Activated naive CD8-positive, alpha-beta T cell treated with anti-CD3 and anti-CD28 coated beads, Interleukin-2, amount 10 ng/mL, durations not matched to agents 7 days and 5 days (primary cell): ENCODE data around the gene SLC4A8. TPM values are rescaled to one million over a fixed set of nuclear protein-coding genes. Genes with fewer than 3 reads are reported as not detected.

ENCODE experiments used
- ATAC-seq: fragments of 150-1000 bp; cut with Tn5 transposase; one replicate; pipeline ENCODE4 v1.10.0; 2021; ENCODE audit warnings: low read depth, moderate library complexity
- POLR2A ChIA-PET: fragments of 350-600 bp; sonication (Branson Sonifier 250); formaldehyde crosslinking; loops from one replicate; lab custom pipeline; 2021; ENCODE audit warnings: antibody characterized with exemption; lab: Charles Lee
- DNase-seq: peaks from one replicate; pipeline ENCODE4 v3.0.0; 2021
- H3K27ac Mint-ChIP-seq: one replicate; pipeline ENCODE4 v1.8.0; 2022; ENCODE audit warnings: mild to moderate bottlenecking, mixed read lengths
- H3K27me3 Mint-ChIP-seq: one replicate; pipeline ENCODE4 v1.8.0; 2022; ENCODE audit warnings: mild to moderate bottlenecking, moderate library complexity, mixed read lengths
- H3K36me3 Mint-ChIP-seq: one replicate; pipeline ENCODE4 v1.8.0; 2021; ENCODE audit warnings: mild to moderate bottlenecking, mixed read lengths
- H3K4me1 Mint-ChIP-seq: one replicate; pipeline ENCODE4 v1.8.0; 2021; ENCODE audit warnings: mixed read lengths
- H3K4me3 Mint-ChIP-seq: one replicate; pipeline ENCODE4 v1.8.0; 2022; ENCODE audit warnings: mild to moderate bottlenecking, moderate library complexity, mixed read lengths
- H3K9me3 Mint-ChIP-seq: one replicate; pipeline ENCODE4 v1.8.0; 2021; ENCODE audit warnings: mixed read lengths
- total RNA-seq, 2 experiments: library from RNA; stranded (reverse); gene quantifications; one replicate each; pipeline ENCODE4 v1.2.3, GENCODE V29; 2021

SLC4A8 gene
- total RNA-seq, 2 experiments from 2014 or later, result 6.1 TPM

DNA sequence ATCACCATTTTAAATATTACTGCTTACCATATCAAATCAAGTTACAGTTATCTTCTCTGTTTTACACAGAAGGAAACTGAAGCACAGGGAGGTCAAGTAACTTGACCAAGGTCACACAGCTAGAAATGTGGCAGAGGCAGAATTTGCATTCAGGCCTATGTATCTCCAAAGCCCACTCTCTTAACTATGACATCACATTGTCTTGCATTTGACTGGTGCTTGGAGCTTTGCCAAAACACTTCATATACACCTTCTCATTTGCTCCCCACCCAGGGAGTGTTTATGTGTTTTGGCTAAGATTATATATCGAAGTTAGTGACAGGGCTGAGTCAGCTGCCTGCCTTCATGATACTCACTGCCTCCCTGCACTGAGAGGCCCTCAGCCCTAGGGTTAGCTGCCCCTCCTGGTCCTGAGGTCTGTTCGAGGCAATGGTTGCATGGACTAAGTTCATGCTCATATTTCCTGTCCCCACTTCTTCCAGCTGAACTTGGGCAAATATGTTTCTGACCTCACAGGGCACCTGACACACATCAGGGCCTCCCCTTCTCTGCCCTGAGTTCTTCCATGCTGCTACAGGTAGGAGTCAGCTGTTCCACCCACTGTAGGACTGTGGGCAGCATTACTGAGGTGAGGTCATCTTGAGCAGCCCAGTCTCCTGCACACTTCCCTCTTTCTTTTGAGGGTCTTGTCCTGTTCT lies 35.2 kb upstream of the SLC4A8 start:
- Mint-ChIP-seq H3K27me3 (no peaks in the 10 kb centered on the region), H3K36me3 (peaks cover 7% of the 10 kb centered on the region), H3K27ac (peak overlapping the region; percentile 64), H3K4me3 (peak overlapping the region; percentile 53), H3K9me3 (no peaks in the 10 kb centered on the region), H3K4me1 (peaks cover 56% of the 10 kb centered on the region)
- POLR2A ChIA-PET, result interaction anchor here (1.0 to 4.4 kb wide), 3 partner anchors 9 to 625 kb away, joined by 3 to 35 read pairs (median 3); no protein-coding TSS in a partner anchor
- ATAC-seq, result no peak
- DNase-seq, result no peak

DNA sequence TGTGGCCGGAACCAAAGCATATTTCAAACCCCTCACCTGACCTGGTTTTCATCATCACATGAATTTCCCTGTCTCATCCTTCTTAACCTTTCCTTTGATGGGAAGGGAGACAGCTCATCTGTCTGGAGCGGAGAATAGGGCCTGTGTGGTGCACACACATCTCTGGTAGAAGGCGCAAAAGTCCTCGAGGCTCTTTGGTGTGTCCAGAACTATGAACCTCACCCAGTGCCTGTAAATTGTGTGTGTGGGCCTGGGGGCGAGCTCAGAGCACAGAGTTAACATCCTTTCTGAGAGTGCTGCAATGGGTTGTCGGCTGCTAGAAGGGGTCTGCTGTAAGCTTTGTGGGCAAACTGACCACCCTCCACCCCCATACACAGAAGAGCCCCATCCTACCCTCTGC lies 34.2 kb upstream of the SLC4A8 start:
- Mint-ChIP-seq H3K27ac (peak overlapping the region; percentile 93), H3K36me3 (peaks cover 7% of the 10 kb centered on the region), H3K4me3 (peak overlapping the region; percentile 97), H3K9me3 (no peaks in the 10 kb centered on the region), H3K27me3 (no peaks in the 10 kb centered on the region), H3K4me1 (peaks cover 64% of the 10 kb centered on the region)
- POLR2A ChIA-PET, result interaction anchor here (0.6 to 4.4 kb wide), 4 partner anchors 10 to 626 kb away, joined by 3 to 35 read pairs (median 3); no protein-coding TSS in a partner anchor
- DNase-seq (no peak), ATAC-seq (no peak)

DNA sequence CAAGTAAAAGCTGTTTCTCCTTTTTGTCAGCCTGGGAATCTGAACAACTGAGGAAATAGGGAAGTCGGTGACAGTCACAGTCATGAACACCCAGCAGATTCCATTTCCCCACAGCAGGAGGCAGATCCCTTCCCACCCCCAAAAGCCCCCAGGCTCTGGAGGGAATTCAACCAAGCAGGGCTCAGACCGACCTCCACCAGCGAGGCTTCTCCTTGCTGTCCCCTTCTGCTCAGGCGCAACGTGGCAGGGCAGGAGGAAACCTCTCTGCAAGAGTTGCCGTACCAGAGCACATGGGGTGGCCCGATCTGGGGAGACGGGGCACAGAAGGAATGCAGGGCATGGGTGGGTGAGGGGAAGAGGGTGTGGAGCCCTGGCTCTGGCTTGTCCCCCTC lies 33.7 kb upstream of the SLC4A8 start:
- Mint-ChIP-seq H3K27ac (peak overlapping the region; percentile 93), H3K4me3 (peak overlapping the region; percentile 97), H3K36me3 (peaks cover 6% of the 10 kb centered on the region), H3K27me3 (no peaks in the 10 kb centered on the region), H3K9me3 (no peaks in the 10 kb centered on the region), H3K4me1 (peaks cover 67% of the 10 kb centered on the region)
- DNase-seq (no peak), ATAC-seq (peak; percentile 14)
- POLR2A ChIA-PET, result interaction anchor here (1.3 to 4.4 kb wide), 2 partner anchors 19 to 22 kb away, joined by 4 to 35 read pairs; no protein-coding TSS in a partner anchor

DNA sequence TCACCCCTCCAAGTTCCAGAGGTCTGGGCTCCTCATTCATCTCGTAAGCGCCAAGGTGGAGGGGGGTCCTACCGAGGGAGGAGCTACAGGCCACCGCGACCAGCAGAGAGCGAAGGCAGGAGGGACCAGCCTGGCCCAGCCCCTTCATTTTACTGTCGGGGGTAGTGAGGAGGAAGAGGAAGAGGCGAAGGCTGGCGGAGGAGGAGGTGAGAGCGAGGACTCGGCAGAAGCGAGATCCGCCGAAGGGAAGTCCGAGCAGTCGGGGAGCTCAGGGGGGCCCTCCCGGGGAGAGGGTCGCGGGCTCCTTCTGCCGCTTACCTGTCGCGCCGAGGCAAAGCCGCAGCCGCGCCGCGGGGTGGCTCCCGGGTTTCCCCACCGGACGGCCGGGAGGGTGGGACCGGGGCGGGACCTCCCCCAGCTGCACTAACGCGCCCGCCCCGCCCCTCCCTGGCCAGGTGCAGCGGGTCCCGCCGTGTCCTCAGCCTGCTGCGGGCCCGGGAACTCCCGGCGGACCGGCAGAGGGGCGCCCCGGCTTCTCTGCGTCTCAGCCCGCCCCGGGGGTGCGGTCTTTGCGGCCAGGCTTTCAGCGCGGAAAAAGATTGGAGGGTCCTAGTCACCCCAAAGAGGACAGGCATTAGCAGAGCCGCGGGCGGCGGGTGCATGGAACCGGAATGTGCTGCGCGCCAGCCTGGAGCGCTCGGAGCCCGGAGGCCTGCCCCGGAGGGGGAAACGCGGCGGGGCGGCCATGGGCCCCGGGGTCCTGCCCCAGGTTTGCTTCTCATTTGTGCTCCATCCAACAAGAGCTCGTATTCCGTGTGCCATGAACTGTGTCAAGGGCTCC lies 33.1 kb upstream of the SLC4A8 start, which contains the start of gene GALNT6:
GALNT6 (minus strand) TSS at position 124 of the 841 bp plus-strand sequence. CDS start 11,625 bp downstream, outside the sequence.
- H3K4me1 Mint-ChIP-seq, result peaks cover 68% of the 10 kb centered on the region
- DNase-seq (peak; percentile 84), ATAC-seq (peak; percentile 67)
- H3K36me3 Mint-ChIP-seq, result peaks cover 5% of the 10 kb centered on the region
- no peaks in the 10 kb centered on the region for H3K9me3 Mint-ChIP-seq
- peak within 1 kb of the TSS; percentile 93 for H3K27ac Mint-ChIP-seq
- POLR2A ChIA-PET, result interaction anchor here (0.7 to 4.4 kb wide), 4 partner anchors 8 to 535 kb away, joined by 3 to 35 read pairs (median 4); no protein-coding TSS in a partner anchor
- H3K4me3 Mint-ChIP-seq, result peak within 1 kb of the TSS; percentile 97
- H3K27me3 Mint-ChIP-seq, result no peaks in the 10 kb centered on the region

DNA sequence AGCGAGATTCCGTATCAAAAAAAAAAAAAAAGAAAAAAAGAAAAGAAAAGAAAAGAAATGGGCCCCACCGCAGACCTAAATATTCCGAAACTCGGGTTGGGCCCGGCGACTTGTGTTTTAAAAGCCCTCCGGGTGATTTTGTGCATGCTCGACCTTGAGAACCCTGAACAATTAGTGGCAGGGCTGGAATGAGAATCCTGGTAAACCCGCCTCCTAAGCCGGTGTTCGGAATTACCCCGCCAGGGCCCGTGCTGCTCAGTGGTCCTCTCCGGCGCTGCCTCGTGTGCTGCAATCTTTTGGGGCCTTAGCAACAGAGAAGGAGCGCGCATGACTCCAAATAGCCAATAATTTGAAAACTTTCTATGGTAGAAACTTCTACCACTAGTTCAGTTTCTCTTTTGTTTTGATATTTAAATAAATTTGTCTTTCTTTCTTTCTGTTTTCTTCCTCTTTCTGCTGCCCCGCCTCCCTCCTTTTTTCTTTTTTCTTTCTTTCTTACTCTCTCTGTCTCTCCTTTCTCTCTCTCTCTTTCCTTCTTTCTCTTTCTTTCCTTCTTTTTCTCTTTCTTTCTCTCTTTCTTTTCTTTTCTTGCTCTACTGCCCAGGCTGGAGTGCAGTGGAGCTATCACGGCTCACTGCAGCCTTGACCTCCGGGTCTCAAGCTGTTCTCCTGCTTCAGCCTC lies 31.9 kb upstream of the SLC4A8 start:
- peak; percentile 38 for DNase-seq
- Mint-ChIP-seq H3K9me3 (no peaks in the 10 kb centered on the region), H3K27me3 (no peaks in the 10 kb centered on the region), H3K36me3 (peaks cover 2% of the 10 kb centered on the region), H3K27ac (peak overlapping the region; percentile 90), H3K4me3 (peak overlapping the region; percentile 83), H3K4me1 (peaks cover 62% of the 10 kb centered on the region)
- POLR2A ChIA-PET, result interaction anchor here (0.7 to 4.4 kb wide), 6 partner anchors 9 to 534 kb away, joined by 3 to 35 read pairs (median 5); no protein-coding TSS in a partner anchor
- ATAC-seq, result no peak

DNA sequence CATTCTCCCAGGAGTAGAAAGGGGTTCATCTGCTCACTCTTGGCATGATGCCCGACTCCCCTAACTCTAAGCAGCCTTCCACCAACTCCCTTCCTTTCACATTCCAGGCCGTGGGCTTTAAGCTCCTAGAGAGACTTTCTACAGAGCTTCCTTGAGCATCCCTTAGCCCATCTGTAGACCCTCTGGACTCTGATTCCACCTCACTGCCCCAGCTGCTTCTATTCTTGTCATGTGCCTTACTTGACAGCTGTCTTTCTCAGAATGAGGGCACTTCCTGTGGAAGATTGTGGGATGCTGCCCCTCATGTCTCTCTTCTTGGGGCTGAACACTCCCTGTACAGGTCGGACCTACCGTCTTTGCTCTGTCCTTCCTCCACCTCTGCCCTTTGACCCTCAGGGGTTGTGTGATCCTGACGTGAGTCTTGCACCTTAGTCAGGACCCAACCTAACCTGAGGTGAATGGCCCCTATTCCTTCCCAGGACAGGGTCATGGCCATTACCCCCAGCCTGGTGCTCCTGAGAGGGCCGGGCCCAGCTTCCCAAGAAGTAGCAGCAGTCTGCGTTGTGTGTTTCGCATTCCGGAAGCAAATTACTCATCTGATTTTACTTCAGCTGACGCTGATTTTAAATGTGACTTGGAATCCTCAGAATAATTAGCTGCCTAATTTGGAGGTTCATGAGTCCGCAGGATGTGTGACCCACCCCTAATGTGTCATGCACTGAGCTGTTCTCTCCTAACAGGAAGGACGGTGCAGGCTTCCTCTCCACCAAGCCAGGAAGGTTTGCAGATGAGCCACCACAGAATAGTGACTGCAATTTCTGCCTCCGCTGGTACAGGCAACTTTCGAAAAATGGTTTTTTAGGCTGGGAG lies 30.7 kb upstream of the SLC4A8 start:
- peaks cover 3% of the 10 kb centered on the region for H3K27me3 Mint-ChIP-seq
- no peaks in the 10 kb centered on the region for H3K9me3 Mint-ChIP-seq
- peak; percentile 48 for ATAC-seq
- H3K27ac Mint-ChIP-seq, result peak overlapping the region; percentile 90
- POLR2A ChIA-PET, result interaction anchor here (1.1 to 3.6 kb wide), 3 partner anchors 11 to 30 kb away, joined by 4 to 20 read pairs (median 6); partner anchors contain the start of gene SLC4A8
- peaks cover 51% of the 10 kb centered on the region for H3K4me1 Mint-ChIP-seq
- peaks cover 5% of the 10 kb centered on the region for H3K36me3 Mint-ChIP-seq
- DNase-seq, result no peak
- H3K4me3 Mint-ChIP-seq, result peak overlapping the region; percentile 83

DNA sequence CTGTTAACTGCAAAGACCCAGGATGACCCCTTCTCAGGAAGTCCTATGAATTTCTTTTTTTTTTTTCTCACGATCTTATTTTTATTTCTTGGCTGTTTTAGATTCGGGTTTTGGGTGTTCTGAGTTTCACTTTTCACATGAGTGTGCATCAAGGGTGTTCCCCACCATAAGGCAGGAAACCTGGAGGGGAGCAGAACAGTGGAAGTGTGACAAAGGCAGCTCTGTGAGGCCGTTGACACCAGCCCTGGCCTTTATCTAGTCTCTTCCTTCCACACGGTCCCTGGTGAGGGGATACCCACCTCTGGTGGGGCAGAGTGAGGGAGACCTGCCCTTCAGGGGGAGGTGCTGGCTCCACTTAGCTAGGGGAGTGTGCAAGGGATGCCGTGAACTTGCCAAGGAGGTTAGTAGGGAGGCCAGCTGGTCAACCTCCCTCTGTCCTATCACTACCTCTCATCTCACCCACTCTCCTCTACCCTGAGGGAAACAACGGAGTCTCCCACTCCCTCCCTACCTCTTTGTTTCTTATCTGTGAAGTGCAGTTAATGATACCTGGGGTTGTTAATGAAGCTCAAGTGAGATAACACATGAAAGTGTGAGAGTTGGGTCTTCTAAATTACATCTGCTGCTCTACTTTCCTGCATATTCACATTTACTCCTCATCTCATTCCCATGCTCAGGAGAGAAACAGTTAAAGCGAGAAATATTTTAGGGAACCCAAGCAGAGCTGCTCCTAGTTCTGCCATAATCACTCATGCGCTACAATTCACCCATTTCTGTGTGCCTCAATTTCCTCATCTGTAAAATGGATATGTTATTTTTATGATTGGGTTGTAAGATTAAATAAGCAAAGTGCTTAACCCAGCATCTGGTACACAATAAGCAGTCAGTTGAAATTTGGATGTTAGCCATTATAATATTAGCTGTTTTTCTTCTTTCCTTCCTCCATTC lies 29.1 kb upstream of the SLC4A8 start:
- H3K9me3 Mint-ChIP-seq, result no peaks in the 10 kb centered on the region
- ATAC-seq, result peak; percentile 46
- H3K4me3 Mint-ChIP-seq, result peak overlapping the region; percentile 83
- H3K27ac Mint-ChIP-seq, result peak overlapping the region; percentile 90
- peaks cover 6% of the 10 kb centered on the region for H3K27me3 Mint-ChIP-seq
- DNase-seq, result peak; percentile 49
- POLR2A ChIA-PET, result interaction anchor here (0.7 to 3.6 kb wide), 4 partner anchors 12 to 157 kb away, joined by 3 to 20 read pairs (median 6); partner anchors contain the start of gene DAZAP2
- H3K4me1 Mint-ChIP-seq, result peaks cover 39% of the 10 kb centered on the region
- H3K36me3 Mint-ChIP-seq, result peaks cover 5% of the 10 kb centered on the region

DNA sequence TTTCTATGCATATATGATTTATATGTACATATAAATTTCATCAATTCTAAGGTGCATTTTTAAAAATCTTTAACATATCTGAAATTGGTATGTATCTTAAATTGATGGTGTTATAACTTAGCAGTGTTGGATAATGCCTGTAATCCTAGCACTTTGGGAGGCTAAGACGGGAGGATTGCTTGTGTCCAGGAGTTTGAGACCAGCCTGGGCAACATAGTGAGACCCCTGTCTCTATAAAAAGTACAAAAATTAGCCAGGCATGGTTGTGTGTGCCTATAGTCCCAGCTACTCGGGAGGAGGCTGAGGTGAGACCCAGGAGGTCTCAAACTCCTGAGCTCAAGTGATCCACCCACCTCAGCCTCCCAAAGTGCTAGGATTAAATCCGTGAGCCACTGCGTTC lies 27.0 kb upstream of the SLC4A8 start:
- POLR2A ChIA-PET, result no interaction called here
- peaks cover 34% of the 10 kb centered on the region for H3K4me1 Mint-ChIP-seq
- peaks cover 6% of the 10 kb centered on the region for H3K27me3 Mint-ChIP-seq
- no peak overlapping the region for H3K27ac Mint-ChIP-seq
- peaks cover 5% of the 10 kb centered on the region for H3K36me3 Mint-ChIP-seq
- H3K4me3 Mint-ChIP-seq, result no peak overlapping the region
- DNase-seq, result no peak
- H3K9me3 Mint-ChIP-seq, result no peaks in the 10 kb centered on the region
- ATAC-seq, result no peak

DNA sequence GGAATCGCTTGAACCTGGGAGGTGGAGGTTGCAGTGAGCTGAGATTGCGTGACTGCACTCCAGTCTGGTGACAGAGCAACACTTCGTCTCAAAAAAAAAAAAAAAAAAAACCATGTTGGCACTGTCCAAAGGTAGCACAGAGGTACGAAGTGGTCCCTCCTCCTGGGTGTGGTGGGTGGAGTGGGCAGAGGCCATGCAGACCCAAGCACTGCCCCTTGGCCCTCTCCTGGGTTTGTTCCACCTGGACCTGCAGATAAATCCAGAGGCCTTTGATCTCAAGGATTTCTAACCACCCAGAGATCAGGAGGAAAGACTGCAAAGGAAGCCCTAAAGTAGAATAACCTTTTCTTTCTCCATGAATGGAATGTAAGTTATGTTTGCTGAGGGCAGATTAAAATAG lies 24.7 kb upstream of the SLC4A8 start:
- DNase-seq (no peak), ATAC-seq (no peak)
- Mint-ChIP-seq H3K4me1 (peaks cover 13% of the 10 kb centered on the region), H3K27me3 (peaks cover 6% of the 10 kb centered on the region), H3K9me3 (no peaks in the 10 kb centered on the region), H3K4me3 (no peak overlapping the region), H3K27ac (no peak overlapping the region), H3K36me3 (peaks cover 5% of the 10 kb centered on the region)
- POLR2A ChIA-PET, result no interaction called here

DNA sequence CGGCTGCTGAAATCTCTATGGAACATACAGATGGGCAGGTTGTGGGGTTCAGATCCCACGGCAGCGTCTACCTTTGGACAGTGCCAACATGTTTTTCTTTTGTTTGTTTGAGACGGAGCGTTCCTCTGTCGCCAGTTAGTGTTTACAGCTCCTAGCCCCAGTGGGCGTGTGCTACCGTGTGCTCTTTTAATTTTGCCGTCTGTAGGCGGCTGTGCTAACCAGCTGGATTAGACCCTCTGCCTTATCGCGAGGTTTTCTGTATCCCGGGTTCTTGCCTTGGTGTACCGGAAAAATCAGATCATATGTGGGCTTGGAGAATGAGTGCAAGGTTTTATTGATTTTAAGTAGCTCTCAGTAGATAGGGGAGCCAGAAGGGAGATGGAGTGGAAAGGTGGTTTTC lies 23.6 kb upstream of the SLC4A8 start:
- ATAC-seq (no peak), DNase-seq (no peak)
- Mint-ChIP-seq H3K27me3 (peaks cover 6% of the 10 kb centered on the region), H3K4me3 (no peak overlapping the region), H3K4me1 (peaks cover 2% of the 10 kb centered on the region), H3K27ac (no peak overlapping the region), H3K36me3 (peaks cover 5% of the 10 kb centered on the region), H3K9me3 (no peaks in the 10 kb centered on the region)
- POLR2A ChIA-PET, result no interaction called here

DNA sequence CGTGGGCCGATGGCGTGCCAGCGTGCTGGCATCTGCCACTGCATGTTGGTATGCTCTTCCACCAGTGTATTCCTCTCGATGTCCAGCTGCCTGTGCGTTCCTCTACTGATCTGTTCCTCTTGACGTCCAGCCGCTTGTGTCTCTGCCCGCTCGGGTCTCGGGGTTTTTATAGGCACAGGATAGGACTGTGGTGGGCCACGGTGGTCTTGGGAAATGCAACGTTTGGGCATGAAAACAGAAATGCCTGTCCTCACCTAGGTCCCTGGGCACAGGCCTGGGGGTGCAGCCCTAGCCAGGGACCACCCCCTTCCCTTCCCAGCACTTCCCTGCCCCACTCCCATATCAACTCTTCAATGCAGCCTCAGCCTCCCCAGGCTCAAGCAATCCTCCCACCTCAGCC lies 23.1 kb upstream of the SLC4A8 start:
- Mint-ChIP-seq H3K36me3 (peaks cover 6% of the 10 kb centered on the region), H3K4me3 (no peak overlapping the region), H3K27me3 (peaks cover 6% of the 10 kb centered on the region), H3K9me3 (no peaks in the 10 kb centered on the region), H3K27ac (no peak overlapping the region), H3K4me1 (no peaks in the 10 kb centered on the region)
- DNase-seq (no peak), ATAC-seq (no peak)
- POLR2A ChIA-PET, result no interaction called here
